Endothelial cell of umbilical vein (primary cell): ENCODE measurements around the gene COL23A1. TPM values are rescaled to one million over a fixed set of nuclear protein-coding genes. Genes with fewer than 3 reads are reported as not detected.

Experiments
- BruUV-seq: library from RNA; stranded (reverse); fragments of 400-500 nt; replicated peaks from 2 replicates; lab custom pipeline; 2021; lab: Mats Ljungman, UMichigan
- CTCF ChIA-PET: fragments of 300-600, 350-600 bp; sonication (Branson Sonifier 250); formaldehyde crosslinking; loops from one replicate; lab custom pipeline; 2021; ENCODE audit warnings: antibody characterized with exemption, inconsistent platforms; lab: Charles Lee
- POLR2A ChIA-PET: fragments of 300-600, 350-600 bp; sonication (Branson Sonifier 250); formaldehyde crosslinking; loops from one replicate; lab custom pipeline; 2021; ENCODE audit warnings: antibody characterized with exemption, inconsistent platforms; lab: Charles Lee
- DNase-seq: peaks from one replicate; pipeline ENCODE4 v3.0.0-alpha.2; 2011; ENCODE audit warnings: low read depth, low spot score
- FAIRE-seq: peaks from 2 replicates; lab custom pipeline; 2011; peaks lifted over from hg19 to GRCh38; lab: Jason Lieb, UNC
- H2AFZ ChIP-seq: 2 replicates; pipeline ENCODE4 v1.6.0; 2012; ENCODE audit warnings: low read depth, low read length, control low read depth, inconsistent platforms
- H3K27ac ChIP-seq: 2 replicates; pipeline ENCODE4 v1.5.1; 2011; ENCODE audit warnings: low read depth, mild to moderate bottlenecking, control low read depth, low read length, moderate library complexity; ENCODE audit not compliant: insufficient read depth
- H3K27me3 ChIP-seq, 2 experiments: 2 replicates each; pipeline versions ENCODE4 v1.6.0 to v1.6.1; 2011; ENCODE audit warnings: low read length in 2 of 2, mixed read lengths in 1 of 2; ENCODE audit not compliant: control insufficient read depth in 2 of 2, insufficient read depth in 2 of 2
- H3K36me3 ChIP-seq, 2 experiments: 2 replicates in 1 of 2; 3 replicates in 1 of 2; pipeline ENCODE4 v1.5.1; 2011; ENCODE audit warnings: low read length in 2 of 2, mild to moderate bottlenecking in 1 of 2, moderate library complexity in 1 of 2; ENCODE audit not compliant: control insufficient read depth in 2 of 2, insufficient read depth in 2 of 2; ENCODE audit errors: extremely low read depth in 1 of 2
- H3K4me1 ChIP-seq: 3 replicates; pipeline ENCODE4 v1.5.1; 2011; ENCODE audit warnings: mild to moderate bottlenecking, low read length; ENCODE audit not compliant: control insufficient read depth, insufficient read depth; ENCODE audit errors: extremely low read depth
- H3K4me2 ChIP-seq: 2 replicates; pipeline ENCODE4 v1.6.1; 2011; ENCODE audit warnings: low read length, control low read depth, mixed read lengths; ENCODE audit not compliant: insufficient read depth
- H3K4me3 ChIP-seq, 3 experiments: fragments of 200-600 bp in 1 of 3; sonication (generic), shearing (Covaris generic) in 1 of 3; replicated peaks in 1 of 3; 2 replicates each; pipeline ENCODE4 v1.5.1; 2011 to 2016; ENCODE audit warnings: control low read depth in 3 of 3, low read length in 3 of 3, mild to moderate bottlenecking in 2 of 3, inconsistent platforms in 1 of 3, low read depth in 1 of 3, moderate library complexity in 1 of 3; ENCODE audit not compliant: insufficient read depth in 1 of 3
- H3K79me2 ChIP-seq: 2 replicates; pipeline ENCODE4 v1.6.0; 2012; ENCODE audit warnings: low read length, inconsistent platforms; ENCODE audit not compliant: control insufficient read depth, insufficient read depth
- H3K9ac ChIP-seq: replicated peaks from 2 replicates; pipeline ENCODE3; 2011; ENCODE audit warnings: low read length, control low read depth; ENCODE audit not compliant: insufficient read depth; ENCODE audit errors: extremely low read depth
- H3K9me1 ChIP-seq: replicated peaks from 3 replicates; pipeline ENCODE4 v1.6.0; 2011; ENCODE audit warnings: mild to moderate bottlenecking, low read length; ENCODE audit not compliant: control insufficient read depth, insufficient read depth; ENCODE audit errors: extremely low read depth
- H3K9me3 ChIP-seq: replicated peaks from 2 replicates; pipeline ENCODE4 v1.5.1; 2012; ENCODE audit warnings: low read length, inconsistent platforms; ENCODE audit not compliant: control insufficient read depth, insufficient read depth
- H4K20me1 ChIP-seq: replicated peaks from 2 replicates; pipeline ENCODE3; 2011; ENCODE audit warnings: mild to moderate bottlenecking, low read length; ENCODE audit not compliant: control insufficient read depth, insufficient read depth; ENCODE audit errors: extremely low read depth
- CTCF ChIP-seq, 2 donors: IDR thresholded peaks; 1 replicate in 1 of 2; 2 replicates in 1 of 2; pipeline ENCODE4 v1.5.1; 2011; ENCODE audit warnings: low read length in 2 of 2, mild to moderate bottlenecking in 2 of 2, moderate library complexity in 2 of 2, control low read depth in 1 of 2, inconsistent platforms in 1 of 2, low read depth in 1 of 2; ENCODE audit not compliant: insufficient read depth in 1 of 2; ENCODE audit errors: extremely low read depth in 1 of 2
- EZH2 ChIP-seq: IDR thresholded peaks from 2 replicates; pipeline ENCODE4 v1.6.1; 2012; ENCODE audit warnings: borderline replicate concordance, low read depth, mild to moderate bottlenecking, moderate library complexity, low read length, inconsistent platforms; ENCODE audit not compliant: severe bottlenecking
- FOS ChIP-seq: IDR thresholded peaks from 2 replicates; pipeline ENCODE4 v1.6.1; 2011; ENCODE audit warnings: mild to moderate bottlenecking, low read length, moderate library complexity, borderline replicate concordance; ENCODE audit not compliant: insufficient read depth
- GATA2 ChIP-seq: IDR thresholded peaks from 2 replicates; pipeline ENCODE4 v1.7.0; 2011; ENCODE audit warnings: low read depth, mild to moderate bottlenecking, moderate library complexity, mixed read lengths, low read length; ENCODE audit not compliant: insufficient read length, insufficient read depth
- JUN ChIP-seq: IDR thresholded peaks from 2 replicates; pipeline ENCODE4 v1.6.1; 2011; ENCODE audit warnings: borderline replicate concordance, low read depth; ENCODE audit not compliant: insufficient read length, insufficient read depth
- MAX ChIP-seq: IDR thresholded peaks from 2 replicates; pipeline ENCODE4 v1.6.1; 2011; ENCODE audit not compliant: insufficient read depth, insufficient read length
- MYC ChIP-seq: IDR thresholded peaks from one replicate; pipeline ENCODE4 v1.6.1; 2011; ENCODE audit warnings: mild to moderate bottlenecking, low read depth, low read length
- POLR2A ChIP-seq: IDR thresholded peaks from 2 replicates; pipeline ENCODE4 v1.6.1; 2012; ENCODE audit warnings: low read depth, mild to moderate bottlenecking, control low read depth, low read length
- POLR2AphosphoS5 ChIP-seq: IDR thresholded peaks from 2 replicates; pipeline ENCODE4 v1.6.1; 2012; ENCODE audit warnings: low read depth, mild to moderate bottlenecking, control low read depth, low read length, moderate library complexity; ENCODE audit not compliant: insufficient read depth
- dilution Hi-C: fragments of 300-500 bp; cut with MboI; formaldehyde crosslinking; loops from one replicate; pipeline ENCODE4 v1.15.0; 2019; ENCODE audit warnings: low sequenced_read_pairs; ENCODE audit not compliant: extremely low pct_ligation_motif_present
- intact Hi-C: fragments of 100-400 bp; cut with micrococcal nuclease; formaldehyde crosslinking; loops from one replicate; pipeline ENCODE4 v1.10.0; 2022
- polyA plus RNA-seq, 4 experiments: library from polyadenylated mRNA; depleted of rRNA in 3 of 4; stranded (reverse) in 3 of 4; unstranded in 1 of 4; fragments of >200 nt; gene quantifications; 2 replicates each; pipeline versions ENCODE4 v1.2.1 to v1.2.3, GENCODE V29; 2011 to 2012; ENCODE audit warnings: missing spikeins in 1 of 4
- total RNA-seq: library from RNA; stranded (reverse); gene quantifications from 2 replicates; pipeline ENCODE4 v1.2.3, GENCODE V29; 2021

COL23A1 gene
- total and polyA plus RNA-seq, 2 donors (not counting 3 experiments of a cell fraction or from before 2014, with no cell fraction given), result not detected

- FAIRE-seq (no peak), DNase-seq (no peak)
- no peaks in the 10 kb centered on the region for H4K20me1 ChIP-seq
- POLR2A ChIA-PET, result no interaction called here
- H3K27ac ChIP-seq, result no peak overlapping the region
- no peak for TF ChIP-seq POLR2A
- TF ChIP-seq EZH2, result no peak
- TF ChIP-seq GATA2, result no peak
- TF ChIP-seq MYC, result no peak
- no peak for TF ChIP-seq MAX
- TF ChIP-seq JUN, result no peak
- TF ChIP-seq FOS, result no peak
- no peak for TF ChIP-seq POLR2AphosphoS5
- TF ChIP-seq CTCF (IDR thresholded peaks at IDR 0.05; ENCODE audit: extremely low read depth in 1 of 2, insufficient read depth in 1 of 2, low read depth in 1 of 2, low read length in 2 of 2), result no peak
- no peaks in the 10 kb centered on the region for H3K36me3 ChIP-seq
- H3K4me3 ChIP-seq, result no peak overlapping the region
- H3K4me1 ChIP-seq, result peaks cover 6% of the 10 kb centered on the region
- no peaks in the 10 kb centered on the region for H3K9me3 ChIP-seq
- intact Hi-C loops, result no loop called here
- no peaks in the 10 kb centered on the region for H3K79me2 ChIP-seq
- no peak overlapping the region for H3K9ac ChIP-seq
- H3K27me3 ChIP-seq, result peaks cover 13 to 18% of the 10 kb centered on the region in 2 experiments
- CTCF ChIA-PET, result no interaction called here
- H3K4me2 ChIP-seq, result no peak overlapping the region
- H3K9me1 ChIP-seq, result no peaks in the 10 kb centered on the region
- no peak overlapping the region for H2AFZ ChIP-seq
- no TSS peak for BruUV-seq
- dilution Hi-C loops, result no loop called here
Measured at GRCh38 chr5:178595150-178595549, 5.0 kb upstream of the COL23A1 start.
